ENCODE data around the gene PPFIA2.

DNA sequence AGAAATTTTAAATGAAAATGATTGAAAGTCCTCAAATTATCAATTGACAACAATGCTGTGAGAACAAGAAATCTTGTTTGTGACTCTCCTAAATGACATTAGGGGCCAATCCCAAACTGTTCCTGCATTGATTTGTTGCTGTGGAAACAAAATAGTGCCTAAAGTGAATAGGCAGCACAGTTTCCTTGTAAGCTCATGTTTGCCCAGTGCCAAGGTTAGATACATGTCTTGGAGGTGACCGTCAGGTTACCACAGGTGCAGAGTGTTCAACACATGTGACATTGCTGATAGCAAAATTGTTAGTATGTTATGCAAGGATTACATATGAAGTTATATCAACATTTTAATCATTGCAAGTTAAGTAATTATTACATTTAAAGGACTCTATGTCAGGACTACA, 388.7 kb downstream of the PPFIA2 start:
- TF ChIP-seq EZH2 (IDR thresholded peaks at IDR 0.05; ENCODE audit: borderline replicate concordance, low read length) = no peak
- TF ChIP-seq, protein P1, sequence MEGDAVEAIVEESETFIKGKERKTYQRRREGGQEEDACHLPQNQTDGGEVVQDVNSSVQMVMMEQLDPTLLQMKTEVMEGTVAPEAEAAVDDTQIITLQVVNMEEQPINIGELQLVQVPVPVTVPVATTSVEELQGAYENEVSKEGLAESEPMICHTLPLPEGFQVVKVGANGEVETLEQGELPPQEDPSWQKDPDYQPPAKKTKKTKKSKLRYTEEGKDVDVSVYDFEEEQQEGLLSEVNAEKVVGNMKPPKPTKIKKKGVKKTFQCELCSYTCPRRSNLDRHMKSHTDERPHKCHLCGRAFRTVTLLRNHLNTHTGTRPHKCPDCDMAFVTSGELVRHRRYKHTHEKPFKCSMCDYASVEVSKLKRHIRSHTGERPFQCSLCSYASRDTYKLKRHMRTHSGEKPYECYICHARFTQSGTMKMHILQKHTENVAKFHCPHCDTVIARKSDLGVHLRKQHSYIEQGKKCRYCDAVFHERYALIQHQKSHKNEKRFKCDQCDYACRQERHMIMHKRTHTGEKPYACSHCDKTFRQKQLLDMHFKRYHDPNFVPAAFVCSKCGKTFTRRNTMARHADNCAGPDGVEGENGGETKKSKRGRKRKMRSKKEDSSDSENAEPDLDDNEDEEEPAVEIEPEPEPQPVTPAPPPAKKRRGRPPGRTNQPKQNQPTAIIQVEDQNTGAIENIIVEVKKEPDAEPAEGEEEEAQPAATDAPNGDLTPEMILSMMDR (IDR thresholded peaks at IDR 0.05; ENCODE audit: low read length) = no peak
